Endothelial cell of umbilical vein (primary cell): Measurements from ENCODE around the gene FHIP2A. TPM values are rescaled to one million over a fixed set of nuclear protein-coding genes. Genes with fewer than 3 reads are reported as not detected.

ENCODE experiments used
- BruUV-seq: library from RNA; stranded (reverse); fragments of 400-500 nt; replicated peaks from 2 replicates; lab custom pipeline; 2021; lab: Mats Ljungman, UMichigan
- CTCF ChIA-PET: fragments of 300-600, 350-600 bp; sonication (Branson Sonifier 250); formaldehyde crosslinking; loops from one replicate; lab custom pipeline; 2021; ENCODE audit warnings: antibody characterized with exemption, inconsistent platforms; lab: Charles Lee
- POLR2A ChIA-PET: fragments of 300-600, 350-600 bp; sonication (Branson Sonifier 250); formaldehyde crosslinking; loops from one replicate; lab custom pipeline; 2021; ENCODE audit warnings: antibody characterized with exemption, inconsistent platforms; lab: Charles Lee
- DNase-seq: peaks from one replicate; pipeline ENCODE4 v3.0.0-alpha.2; 2011; ENCODE audit warnings: low read depth, low spot score
- FAIRE-seq: peaks from 2 replicates; lab custom pipeline; 2011; peaks lifted over from hg19 to GRCh38; lab: Jason Lieb, UNC
- H2AFZ ChIP-seq: 2 replicates; pipeline ENCODE4 v1.6.0; 2012; ENCODE audit warnings: low read depth, low read length, control low read depth, inconsistent platforms
- H3K27ac ChIP-seq: 2 replicates; pipeline ENCODE4 v1.5.1; 2011; ENCODE audit warnings: low read depth, mild to moderate bottlenecking, control low read depth, low read length, moderate library complexity; ENCODE audit not compliant: insufficient read depth
- H3K27me3 ChIP-seq, 2 experiments: 2 replicates each; pipeline versions ENCODE4 v1.6.0 to v1.6.1; 2011; ENCODE audit warnings: low read length in 2 of 2, mixed read lengths in 1 of 2; ENCODE audit not compliant: control insufficient read depth in 2 of 2, insufficient read depth in 2 of 2
- H3K36me3 ChIP-seq, 2 experiments: 2 replicates in 1 of 2; 3 replicates in 1 of 2; pipeline ENCODE4 v1.5.1; 2011; ENCODE audit warnings: low read length in 2 of 2, mild to moderate bottlenecking in 1 of 2, moderate library complexity in 1 of 2; ENCODE audit not compliant: control insufficient read depth in 2 of 2, insufficient read depth in 2 of 2; ENCODE audit errors: extremely low read depth in 1 of 2
- H3K4me1 ChIP-seq: 3 replicates; pipeline ENCODE4 v1.5.1; 2011; ENCODE audit warnings: mild to moderate bottlenecking, low read length; ENCODE audit not compliant: control insufficient read depth, insufficient read depth; ENCODE audit errors: extremely low read depth
- H3K4me2 ChIP-seq: 2 replicates; pipeline ENCODE4 v1.6.1; 2011; ENCODE audit warnings: low read length, control low read depth, mixed read lengths; ENCODE audit not compliant: insufficient read depth
- H3K4me3 ChIP-seq, 3 experiments: fragments of 200-600 bp in 1 of 3; sonication (generic), shearing (Covaris generic) in 1 of 3; replicated peaks in 1 of 3; 2 replicates each; pipeline ENCODE4 v1.5.1; 2011 to 2016; ENCODE audit warnings: control low read depth in 3 of 3, low read length in 3 of 3, mild to moderate bottlenecking in 2 of 3, inconsistent platforms in 1 of 3, low read depth in 1 of 3, moderate library complexity in 1 of 3; ENCODE audit not compliant: insufficient read depth in 1 of 3
- H3K79me2 ChIP-seq: 2 replicates; pipeline ENCODE4 v1.6.0; 2012; ENCODE audit warnings: low read length, inconsistent platforms; ENCODE audit not compliant: control insufficient read depth, insufficient read depth
- H3K9ac ChIP-seq: replicated peaks from 2 replicates; pipeline ENCODE3; 2011; ENCODE audit warnings: low read length, control low read depth; ENCODE audit not compliant: insufficient read depth; ENCODE audit errors: extremely low read depth
- H3K9me1 ChIP-seq: replicated peaks from 3 replicates; pipeline ENCODE4 v1.6.0; 2011; ENCODE audit warnings: mild to moderate bottlenecking, low read length; ENCODE audit not compliant: control insufficient read depth, insufficient read depth; ENCODE audit errors: extremely low read depth
- H3K9me3 ChIP-seq: replicated peaks from 2 replicates; pipeline ENCODE4 v1.5.1; 2012; ENCODE audit warnings: low read length, inconsistent platforms; ENCODE audit not compliant: control insufficient read depth, insufficient read depth
- H4K20me1 ChIP-seq: replicated peaks from 2 replicates; pipeline ENCODE3; 2011; ENCODE audit warnings: mild to moderate bottlenecking, low read length; ENCODE audit not compliant: control insufficient read depth, insufficient read depth; ENCODE audit errors: extremely low read depth
- EZH2 ChIP-seq: IDR thresholded peaks from 2 replicates; pipeline ENCODE4 v1.6.1; 2012; ENCODE audit warnings: borderline replicate concordance, low read depth, mild to moderate bottlenecking, moderate library complexity, low read length, inconsistent platforms; ENCODE audit not compliant: severe bottlenecking
- FOS ChIP-seq: IDR thresholded peaks from 2 replicates; pipeline ENCODE4 v1.6.1; 2011; ENCODE audit warnings: mild to moderate bottlenecking, low read length, moderate library complexity, borderline replicate concordance; ENCODE audit not compliant: insufficient read depth
- GATA2 ChIP-seq: IDR thresholded peaks from 2 replicates; pipeline ENCODE4 v1.7.0; 2011; ENCODE audit warnings: low read depth, mild to moderate bottlenecking, moderate library complexity, mixed read lengths, low read length; ENCODE audit not compliant: insufficient read length, insufficient read depth
- JUN ChIP-seq: IDR thresholded peaks from 2 replicates; pipeline ENCODE4 v1.6.1; 2011; ENCODE audit warnings: borderline replicate concordance, low read depth; ENCODE audit not compliant: insufficient read length, insufficient read depth
- MAX ChIP-seq: IDR thresholded peaks from 2 replicates; pipeline ENCODE4 v1.6.1; 2011; ENCODE audit not compliant: insufficient read depth, insufficient read length
- MYC ChIP-seq: IDR thresholded peaks from one replicate; pipeline ENCODE4 v1.6.1; 2011; ENCODE audit warnings: mild to moderate bottlenecking, low read depth, low read length
- POLR2A ChIP-seq: IDR thresholded peaks from 2 replicates; pipeline ENCODE4 v1.6.1; 2012; ENCODE audit warnings: low read depth, mild to moderate bottlenecking, control low read depth, low read length
- POLR2AphosphoS5 ChIP-seq: IDR thresholded peaks from 2 replicates; pipeline ENCODE4 v1.6.1; 2012; ENCODE audit warnings: low read depth, mild to moderate bottlenecking, control low read depth, low read length, moderate library complexity; ENCODE audit not compliant: insufficient read depth
- dilution Hi-C: fragments of 300-500 bp; cut with MboI; formaldehyde crosslinking; loops from one replicate; pipeline ENCODE4 v1.15.0; 2019; ENCODE audit warnings: low sequenced_read_pairs; ENCODE audit not compliant: extremely low pct_ligation_motif_present
- intact Hi-C: fragments of 100-400 bp; cut with micrococcal nuclease; formaldehyde crosslinking; loops from one replicate; pipeline ENCODE4 v1.10.0; 2022
- polyA plus RNA-seq, 4 experiments: library from polyadenylated mRNA; depleted of rRNA in 3 of 4; stranded (reverse) in 3 of 4; unstranded in 1 of 4; fragments of >200 nt; gene quantifications; 2 replicates each; pipeline versions ENCODE4 v1.2.1 to v1.2.3, GENCODE V29; 2011 to 2012; ENCODE audit warnings: missing spikeins in 1 of 4
- total RNA-seq: library from RNA; stranded (reverse); gene quantifications from 2 replicates; pipeline ENCODE4 v1.2.3, GENCODE V29; 2021
- TF ChIP-seq, protein P1 (sequence below), 2 donors: IDR thresholded peaks; 1 replicate in 1 of 2; 2 replicates in 1 of 2; pipeline ENCODE4 v1.5.1; 2011; ENCODE audit warnings: low read length in 2 of 2, mild to moderate bottlenecking in 2 of 2, moderate library complexity in 2 of 2, control low read depth in 1 of 2, inconsistent platforms in 1 of 2, low read depth in 1 of 2; ENCODE audit not compliant: insufficient read depth in 1 of 2; ENCODE audit errors: extremely low read depth in 1 of 2

The FHIP2A gene
- total and polyA plus RNA-seq, 2 donors (not counting 3 experiments of a cell fraction or from before 2014, with no cell fraction given): 13.3 to 39.6 TPM

GRCh38 chr10:114859222-114859621, 37.6 kb downstream of the FHIP2A start:
- Histone ChIP-seq H3K4me1 (peaks cover 32% of the 10 kb centered on the region), H4K20me1 (no peaks in the 10 kb centered on the region), H3K4me3 (no peak overlapping the region), H3K9ac (no peak overlapping the region), H3K9me1 (no peaks in the 10 kb centered on the region), H3K36me3 (peaks cover 6 to 17% of the 10 kb centered on the region in 2 experiments), H2AFZ (no peak overlapping the region), H3K4me2 (no peak overlapping the region), H3K79me2 (no peaks in the 10 kb centered on the region), H3K27me3 (no peaks in the 10 kb centered on the region), H3K9me3 (no peaks in the 10 kb centered on the region), H3K27ac (no peak overlapping the region)
- intact Hi-C loops: no loop called here
- FAIRE-seq (no peak), DNase-seq (no peak)
- CTCF ChIA-PET: no interaction called here
- BruUV-seq: no TSS peak
- POLR2A ChIA-PET: no interaction called here
- TF ChIP-seq GATA2 (no peak), MYC (no peak), MAX (no peak), POLR2A (no peak), POLR2AphosphoS5 (no peak), FOS (no peak), EZH2 (no peak), JUN (no peak)
- TF ChIP-seq, protein P1, sequence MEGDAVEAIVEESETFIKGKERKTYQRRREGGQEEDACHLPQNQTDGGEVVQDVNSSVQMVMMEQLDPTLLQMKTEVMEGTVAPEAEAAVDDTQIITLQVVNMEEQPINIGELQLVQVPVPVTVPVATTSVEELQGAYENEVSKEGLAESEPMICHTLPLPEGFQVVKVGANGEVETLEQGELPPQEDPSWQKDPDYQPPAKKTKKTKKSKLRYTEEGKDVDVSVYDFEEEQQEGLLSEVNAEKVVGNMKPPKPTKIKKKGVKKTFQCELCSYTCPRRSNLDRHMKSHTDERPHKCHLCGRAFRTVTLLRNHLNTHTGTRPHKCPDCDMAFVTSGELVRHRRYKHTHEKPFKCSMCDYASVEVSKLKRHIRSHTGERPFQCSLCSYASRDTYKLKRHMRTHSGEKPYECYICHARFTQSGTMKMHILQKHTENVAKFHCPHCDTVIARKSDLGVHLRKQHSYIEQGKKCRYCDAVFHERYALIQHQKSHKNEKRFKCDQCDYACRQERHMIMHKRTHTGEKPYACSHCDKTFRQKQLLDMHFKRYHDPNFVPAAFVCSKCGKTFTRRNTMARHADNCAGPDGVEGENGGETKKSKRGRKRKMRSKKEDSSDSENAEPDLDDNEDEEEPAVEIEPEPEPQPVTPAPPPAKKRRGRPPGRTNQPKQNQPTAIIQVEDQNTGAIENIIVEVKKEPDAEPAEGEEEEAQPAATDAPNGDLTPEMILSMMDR (IDR thresholded peaks at IDR 0.05; ENCODE audit: extremely low read depth in 1 of 2, insufficient read depth in 1 of 2, low read depth in 1 of 2, low read length in 2 of 2): no peak
- dilution Hi-C loops: no loop called here
